ENCODE data around the gene RELN.

GRCh38 chr7:103972779-103973434, 16.6 kb downstream of the RELN start:
- TF ChIP-seq CTCF (optimal IDR thresholded peaks at IDR 0.05 in 1 of 3, IDR thresholded peaks at IDR 0.05 in 1 of 3, conservative IDR thresholded peaks at IDR 0.05 in 1 of 3; ENCODE audit: extremely low read depth in 1 of 3, insufficient read depth in 2 of 3, low read length in 3 of 3), result no peak
- TF ChIP-seq EZH2 (IDR thresholded peaks at IDR 0.05; ENCODE audit: low read length), result no peak

Measured in keratinocyte (primary cell).